Activated naive CD8-positive, alpha-beta T cell (primary cell): ENCODE measurements around the gene TM6SF1.
"Not testable (repeated sequence)": the region's sequence is repeated elsewhere in the genome, so short reads cannot be mapped to it uniquely, and the experiment has no call there.

Experiments
- H3K27ac Mint-ChIP-seq: one replicate; pipeline ENCODE4 v1.8.0; 2021; ENCODE audit warnings: mixed read lengths
- H3K27me3 Mint-ChIP-seq: one replicate; pipeline ENCODE4 v1.8.0; 2021; ENCODE audit warnings: mixed read lengths
- H3K36me3 Mint-ChIP-seq: one replicate; pipeline ENCODE4 v1.8.0; 2021; ENCODE audit warnings: mixed read lengths
- H3K4me1 Mint-ChIP-seq: one replicate; pipeline ENCODE4 v1.8.0; 2021; ENCODE audit warnings: low read depth, mixed read lengths
- H3K4me3 Mint-ChIP-seq: one replicate; pipeline ENCODE4 v1.8.0; 2021; ENCODE audit warnings: mild to moderate bottlenecking, mixed read lengths
- H3K9me3 Mint-ChIP-seq: one replicate; pipeline ENCODE4 v1.8.0; 2021; ENCODE audit warnings: low read depth, mixed read lengths

The TM6SF1 gene

GRCh38 chr15:83081256-83082014 is 26.0 kb upstream of the TM6SF1 start:
- Mint-ChIP-seq H3K4me1 (no peaks in the 10 kb centered on the region), H3K27me3 (peaks cover 15% of the 10 kb centered on the region), H3K9me3 (no peaks in the 10 kb centered on the region), H3K36me3 (no peaks in the 10 kb centered on the region), H3K27ac (no peak overlapping the region), H3K4me3 (no peak overlapping the region)

- Mint-ChIP-seq H3K4me1 (no peaks in the 10 kb centered on the region), H3K9me3 (no peaks in the 10 kb centered on the region), H3K36me3 (no peaks in the 10 kb centered on the region)
Observed at GRCh38 chr15:83082730-83083386, 24.6 kb upstream of the TM6SF1 start.

GRCh38 chr15:83085461-83085860 is 22.0 kb upstream of the TM6SF1 start:
- H3K9me3 Mint-ChIP-seq, H3K4me3 Mint-ChIP-seq, H3K27me3 Mint-ChIP-seq, H3K36me3 Mint-ChIP-seq, H3K27ac Mint-ChIP-seq, H3K4me1 Mint-ChIP-seq: not testable (repeated sequence)

More at GRCh38 chr15:83082730-83083386, 24.6 kb upstream of the TM6SF1 start:
- Mint-ChIP-seq H3K27me3 (peaks cover 9% of the 10 kb centered on the region), H3K4me3 (no peak overlapping the region), H3K27ac (no peak overlapping the region)

GRCh38 chr15:83085864-83086552 is 21.4 kb upstream of the TM6SF1 start:
- not testable (repeated sequence) for H3K27ac Mint-ChIP-seq, H3K27me3 Mint-ChIP-seq, H3K9me3 Mint-ChIP-seq, H3K4me1 Mint-ChIP-seq, H3K36me3 Mint-ChIP-seq, H3K4me3 Mint-ChIP-seq

- H3K27ac Mint-ChIP-seq, result no peak overlapping the region
- peaks cover 7% of the 10 kb centered on the region for H3K27me3 Mint-ChIP-seq
- no peaks in the 10 kb centered on the region for H3K9me3 Mint-ChIP-seq
- H3K4me1 Mint-ChIP-seq, result peaks cover 5% of the 10 kb centered on the region
- no peak overlapping the region for H3K4me3 Mint-ChIP-seq
- no peaks in the 10 kb centered on the region for H3K36me3 Mint-ChIP-seq
Observed at GRCh38 chr15:83087576-83087975, 19.9 kb upstream of the TM6SF1 start.

- Mint-ChIP-seq H3K27ac (no peak overlapping the region), H3K27me3 (peaks cover 5% of the 10 kb centered on the region), H3K36me3 (no peaks in the 10 kb centered on the region), H3K4me1 (peaks cover 5% of the 10 kb centered on the region), H3K9me3 (no peaks in the 10 kb centered on the region), H3K4me3 (no peak overlapping the region)
Observed at GRCh38 chr15:83088876-83089275, 18.6 kb upstream of the TM6SF1 start.

- Mint-ChIP-seq H3K9me3 (no peaks in the 10 kb centered on the region), H3K4me1 (peaks cover 5% of the 10 kb centered on the region), H3K4me3 (no peak overlapping the region), H3K27me3 (peaks cover 5% of the 10 kb centered on the region), H3K27ac (no peak overlapping the region), H3K36me3 (no peaks in the 10 kb centered on the region)
Observed at GRCh38 chr15:83090465-83090864, 17.0 kb upstream of the TM6SF1 start.

GRCh38 chr15:83091965-83092308 is 15.5 kb upstream of the TM6SF1 start:
- H3K4me1 Mint-ChIP-seq, H3K4me3 Mint-ChIP-seq: not testable (repeated sequence)
- peak overlapping the region; percentile 18 for H3K27ac Mint-ChIP-seq

DNA sequence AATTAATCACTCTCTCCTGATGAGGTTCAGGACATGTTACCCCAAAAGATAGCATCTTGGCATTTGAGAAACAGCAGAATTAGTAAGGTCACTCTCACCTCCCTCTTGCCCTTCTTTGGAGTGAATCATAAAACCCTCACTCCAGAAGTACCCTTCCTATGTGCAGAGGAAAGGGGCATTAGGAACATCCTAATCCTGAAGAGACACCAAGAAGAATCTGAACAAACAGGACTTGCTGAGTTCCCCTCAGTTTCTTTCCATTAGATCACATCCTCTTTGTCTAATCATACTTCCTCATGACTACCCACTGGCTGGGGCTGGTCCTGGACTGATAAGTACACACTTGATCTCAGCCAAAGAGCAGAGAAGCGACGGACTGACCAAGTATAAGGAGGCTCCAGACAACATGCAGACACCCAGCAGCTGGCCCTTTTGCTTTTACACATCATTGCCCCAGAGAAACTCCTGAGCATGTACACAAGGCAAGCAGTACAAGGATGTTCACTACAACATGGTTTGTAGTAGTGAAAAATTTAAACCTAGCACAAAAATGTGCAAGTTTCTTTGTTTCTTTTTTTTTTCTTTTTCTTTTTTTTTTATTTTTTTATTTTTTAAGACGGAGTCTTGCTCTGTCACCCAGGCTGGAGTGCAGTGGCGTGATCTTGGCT is 15.0 kb upstream of the TM6SF1 start:
- H3K9me3 Mint-ChIP-seq, result no peaks in the 10 kb centered on the region
- no peak overlapping the region for H3K4me3 Mint-ChIP-seq
- H3K27me3 Mint-ChIP-seq, result peaks cover 7% of the 10 kb centered on the region
- H3K27ac Mint-ChIP-seq, result peak overlapping the region; percentile 30
- peaks cover 3% of the 10 kb centered on the region for H3K36me3 Mint-ChIP-seq
- peaks cover 5% of the 10 kb centered on the region for H3K4me1 Mint-ChIP-seq

More at GRCh38 chr15:83091965-83092308, 15.5 kb upstream of the TM6SF1 start:
- H3K27me3 Mint-ChIP-seq, H3K9me3 Mint-ChIP-seq, H3K36me3 Mint-ChIP-seq: not testable (repeated sequence)

DNA sequence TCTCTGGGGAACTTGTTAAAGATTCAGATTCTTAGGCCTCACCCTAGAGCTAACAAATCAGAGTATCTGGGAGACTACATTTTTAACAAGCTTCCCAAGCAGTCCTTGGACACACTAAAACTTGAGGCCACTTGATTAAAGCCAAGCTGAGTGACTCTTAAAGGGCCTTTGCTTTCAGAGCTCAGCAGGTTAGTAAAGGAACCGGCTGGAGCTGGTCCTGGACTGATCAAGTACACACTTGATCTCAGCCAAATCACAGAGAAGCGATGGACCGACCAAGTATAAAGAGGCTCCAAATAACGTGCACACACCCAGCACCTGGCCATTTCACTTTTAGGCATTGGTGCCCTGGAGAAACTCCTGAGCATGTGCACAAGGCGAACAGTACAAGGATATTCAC is 12.9 kb upstream of the TM6SF1 start:
- H3K27ac Mint-ChIP-seq, result no peak overlapping the region
- H3K4me1 Mint-ChIP-seq, result peaks cover 5% of the 10 kb centered on the region
- peaks cover 6% of the 10 kb centered on the region for H3K36me3 Mint-ChIP-seq
- H3K9me3 Mint-ChIP-seq, result no peaks in the 10 kb centered on the region
- no peak overlapping the region for H3K4me3 Mint-ChIP-seq
- H3K27me3 Mint-ChIP-seq, result peaks cover 3% of the 10 kb centered on the region

GRCh38 chr15:83098079-83098478 is 9.4 kb upstream of the TM6SF1 start:
- Mint-ChIP-seq H3K4me3 (no peak overlapping the region), H3K36me3 (peaks cover 6% of the 10 kb centered on the region), H3K9me3 (no peaks in the 10 kb centered on the region), H3K4me1 (no peaks in the 10 kb centered on the region), H3K27ac (no peak overlapping the region), H3K27me3 (peaks cover 13% of the 10 kb centered on the region)

DNA sequence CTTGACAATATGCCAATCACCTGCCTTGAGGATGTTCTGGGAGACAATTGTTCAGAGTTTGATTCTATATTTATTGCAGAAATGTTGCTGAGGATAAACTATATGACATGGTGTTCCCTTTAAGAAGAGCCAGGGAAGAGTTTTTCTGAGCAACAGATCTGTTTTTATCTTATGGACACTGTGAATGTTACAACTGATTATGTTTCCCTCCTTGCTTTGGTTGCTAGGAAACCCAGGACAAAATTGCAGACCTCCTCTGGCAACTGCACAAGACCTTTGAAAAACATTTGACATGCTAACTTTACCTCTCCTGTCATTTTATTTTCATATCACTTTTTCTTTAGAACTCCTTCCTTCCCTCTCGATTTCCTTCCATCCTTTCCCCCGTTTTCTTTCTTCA is 8.2 kb upstream of the TM6SF1 start:
- Mint-ChIP-seq H3K36me3 (peaks cover 6% of the 10 kb centered on the region), H3K9me3 (no peaks in the 10 kb centered on the region), H3K27ac (no peak overlapping the region), H3K27me3 (peaks cover 18% of the 10 kb centered on the region), H3K4me3 (no peak overlapping the region), H3K4me1 (no peaks in the 10 kb centered on the region)

GRCh38 chr15:83100097-83100646 is 7.3 kb upstream of the TM6SF1 start:
- Mint-ChIP-seq H3K9me3 (no peaks in the 10 kb centered on the region), H3K4me1 (no peaks in the 10 kb centered on the region), H3K27ac (no peak overlapping the region), H3K4me3 (no peak overlapping the region), H3K36me3 (peaks cover 6% of the 10 kb centered on the region), H3K27me3 (peaks cover 19% of the 10 kb centered on the region)

DNA sequence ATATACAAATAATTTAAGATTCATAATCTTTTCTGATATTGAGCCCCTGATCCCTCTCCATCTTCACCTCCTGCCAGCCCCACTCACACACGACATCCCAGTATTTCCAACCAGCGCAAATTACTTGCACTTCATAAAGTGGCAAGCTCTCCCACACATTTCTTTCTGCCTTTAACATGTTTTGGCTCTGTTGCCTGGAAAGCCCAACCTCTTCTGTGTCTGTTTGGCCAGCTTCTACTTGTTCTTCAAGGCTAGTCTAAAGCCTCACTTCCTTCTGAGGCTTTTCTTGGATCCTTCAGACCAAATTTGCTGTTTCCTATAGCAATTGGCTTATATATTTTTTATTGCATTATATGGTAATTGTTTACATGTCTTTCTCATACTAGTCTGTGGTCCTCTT is 5.1 kb upstream of the TM6SF1 start:
- peaks cover 22% of the 10 kb centered on the region for H3K27me3 Mint-ChIP-seq
- H3K36me3 Mint-ChIP-seq, result peaks cover 3% of the 10 kb centered on the region
- no peaks in the 10 kb centered on the region for H3K9me3 Mint-ChIP-seq
- H3K27ac Mint-ChIP-seq, result no peak overlapping the region
- peaks cover 3% of the 10 kb centered on the region for H3K4me1 Mint-ChIP-seq
- H3K4me3 Mint-ChIP-seq, result no peak overlapping the region

GRCh38 chr15:83104141-83104540 is 3.3 kb upstream of the TM6SF1 start:
- H3K27ac Mint-ChIP-seq, result no peak overlapping the region
- no peaks in the 10 kb centered on the region for H3K36me3 Mint-ChIP-seq
- H3K4me1 Mint-ChIP-seq, result peaks cover 15% of the 10 kb centered on the region
- no peak overlapping the region for H3K4me3 Mint-ChIP-seq
- peaks cover 29% of the 10 kb centered on the region for H3K27me3 Mint-ChIP-seq
- no peaks in the 10 kb centered on the region for H3K9me3 Mint-ChIP-seq
